ENCODE measurements around the gene IVD.

The IVD gene

GRCh38 chr15:40420071-40420713 lies 14.6 kb downstream of the IVD start:
- no peaks in the 10 kb centered on the region for H3K9me3 ChIP-seq (ENCODE audit: control insufficient read depth in 2 of 2, low read length in 2 of 2)
- peaks cover 9 to 16% of the 10 kb centered on the region in 2 donors for H3K36me3 ChIP-seq (ENCODE audit: control insufficient read depth in 2 of 2, insufficient read depth in 2 of 2, low read length in 2 of 2)
- no peak overlapping the region for H3K9ac ChIP-seq (ENCODE audit: low read length in 2 of 2)
- H3K4me3 ChIP-seq (ENCODE audit: low read length in 2 of 2), result no peak overlapping the region
- H3K4me1 ChIP-seq (ENCODE audit: control insufficient read depth, insufficient read depth, low read length), result peaks cover 20% of the 10 kb centered on the region
- peak overlapping the region; percentile 74 for H3K27ac ChIP-seq (ENCODE audit: low read length)
- H3K27me3 ChIP-seq (ENCODE audit: control insufficient read depth in 1 of 2, insufficient read depth in 2 of 2, low read length in 2 of 2), result no peaks in the 10 kb centered on the region

DNA sequence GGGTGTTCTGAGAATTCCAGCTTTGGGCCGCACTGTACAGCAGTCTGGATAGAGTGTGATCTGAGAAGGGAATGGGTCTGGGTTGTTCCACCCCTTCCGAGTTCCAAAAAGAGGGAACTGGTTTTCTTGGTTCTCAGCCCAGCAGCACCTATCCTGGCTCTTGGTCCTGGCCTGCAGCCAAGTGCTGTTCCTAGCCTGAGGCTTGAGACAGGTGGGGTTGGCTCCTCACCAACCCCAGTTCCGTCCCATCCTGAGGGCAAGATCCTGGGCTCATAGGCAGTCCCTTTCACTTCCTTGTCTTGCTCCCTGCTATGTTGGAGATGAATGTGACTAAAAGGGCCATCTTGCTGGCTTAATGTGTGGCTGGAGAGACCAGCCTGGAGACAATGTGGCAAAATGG lies 15.2 kb downstream of the IVD start:
- Histone ChIP-seq H3K4me3 (ENCODE audit: low read length in 2 of 2) (no peak overlapping the region), H3K9ac (ENCODE audit: low read length in 2 of 2) (peak overlapping the region in 1 of 2 donors; percentile 29)

GRCh38 chr15:40421246-40422157 lies 15.9 kb downstream of the IVD start:
- peaks cover 20% of the 10 kb centered on the region for H3K4me1 ChIP-seq (ENCODE audit: control insufficient read depth, insufficient read depth, low read length)
- peak overlapping the region in 1 of 2 donors; percentile 47 for H3K4me3 ChIP-seq (ENCODE audit: low read length in 2 of 2)
- H3K9ac ChIP-seq (ENCODE audit: low read length in 2 of 2), result peak overlapping the region in 1 of 2 donors; percentile 36
- H3K27me3 ChIP-seq (ENCODE audit: control insufficient read depth in 1 of 2, insufficient read depth in 2 of 2, low read length in 2 of 2), result no peaks in the 10 kb centered on the region
- no peaks in the 10 kb centered on the region for H3K9me3 ChIP-seq (ENCODE audit: control insufficient read depth in 2 of 2, low read length in 2 of 2)
- H3K36me3 ChIP-seq (ENCODE audit: control insufficient read depth in 2 of 2, insufficient read depth in 2 of 2, low read length in 2 of 2), result peaks cover 5 to 8% of the 10 kb centered on the region in 2 donors
- H3K27ac ChIP-seq (ENCODE audit: low read length), result peak overlapping the region; percentile 74

More for the DNA sequence above, 15.2 kb downstream of the IVD start:
- H3K36me3 ChIP-seq (ENCODE audit: control insufficient read depth in 2 of 2, insufficient read depth in 2 of 2, low read length in 2 of 2), result peaks cover 6 to 10% of the 10 kb centered on the region in 2 donors
- peaks cover 20% of the 10 kb centered on the region for H3K4me1 ChIP-seq (ENCODE audit: control insufficient read depth, insufficient read depth, low read length)
- peak overlapping the region; percentile 74 for H3K27ac ChIP-seq (ENCODE audit: low read length)
- H3K9me3 ChIP-seq (ENCODE audit: control insufficient read depth in 2 of 2, low read length in 2 of 2), result no peaks in the 10 kb centered on the region
- no peaks in the 10 kb centered on the region for H3K27me3 ChIP-seq (ENCODE audit: control insufficient read depth in 1 of 2, insufficient read depth in 2 of 2, low read length in 2 of 2)

DNA sequence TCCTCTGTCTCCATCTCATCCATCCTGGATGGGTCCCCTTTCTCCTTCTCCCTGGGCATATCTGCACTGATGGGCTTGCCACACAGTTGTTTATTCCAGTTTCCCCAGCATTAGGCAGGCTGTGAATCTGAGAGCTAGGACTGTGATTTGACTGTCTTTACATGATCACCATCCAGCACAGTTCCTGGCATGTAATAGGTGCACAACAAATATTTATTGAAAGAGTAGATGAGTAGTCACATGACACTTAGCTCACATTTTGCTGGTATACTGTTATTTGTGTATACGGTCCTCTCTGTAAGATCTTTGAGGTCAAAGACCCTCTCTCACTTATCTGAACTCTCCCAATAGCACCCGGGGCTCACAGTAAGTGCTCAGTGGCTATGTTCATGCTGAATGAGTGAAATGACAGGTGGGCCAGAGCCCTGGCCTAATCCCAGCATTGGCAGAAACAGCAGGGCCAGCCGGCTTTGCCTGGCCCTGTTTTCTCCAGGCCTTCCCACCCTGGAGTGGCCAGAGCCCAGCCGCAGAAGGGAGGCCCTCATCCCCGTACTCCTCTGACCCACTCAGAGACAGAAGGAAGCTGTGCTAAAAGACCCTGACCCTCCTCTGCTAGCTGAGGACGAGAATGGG lies 19.0 kb downstream of the IVD start:
- Histone ChIP-seq H3K9me3 (ENCODE audit: control insufficient read depth in 2 of 2, low read length in 2 of 2) (no peaks in the 10 kb centered on the region), H3K27ac (ENCODE audit: low read length) (no peak overlapping the region), H3K27me3 (ENCODE audit: control insufficient read depth in 1 of 2, insufficient read depth in 2 of 2, low read length in 2 of 2) (no peaks in the 10 kb centered on the region), H3K4me3 (ENCODE audit: low read length in 2 of 2) (no peak overlapping the region), H3K4me1 (ENCODE audit: control insufficient read depth, insufficient read depth, low read length) (peaks cover 20% of the 10 kb centered on the region), H3K36me3 (ENCODE audit: control insufficient read depth in 2 of 2, insufficient read depth in 2 of 2, low read length in 2 of 2) (peaks cover 4 to 6% of the 10 kb centered on the region in 2 donors), H3K9ac (ENCODE audit: low read length in 2 of 2) (no peak overlapping the region)

DNA sequence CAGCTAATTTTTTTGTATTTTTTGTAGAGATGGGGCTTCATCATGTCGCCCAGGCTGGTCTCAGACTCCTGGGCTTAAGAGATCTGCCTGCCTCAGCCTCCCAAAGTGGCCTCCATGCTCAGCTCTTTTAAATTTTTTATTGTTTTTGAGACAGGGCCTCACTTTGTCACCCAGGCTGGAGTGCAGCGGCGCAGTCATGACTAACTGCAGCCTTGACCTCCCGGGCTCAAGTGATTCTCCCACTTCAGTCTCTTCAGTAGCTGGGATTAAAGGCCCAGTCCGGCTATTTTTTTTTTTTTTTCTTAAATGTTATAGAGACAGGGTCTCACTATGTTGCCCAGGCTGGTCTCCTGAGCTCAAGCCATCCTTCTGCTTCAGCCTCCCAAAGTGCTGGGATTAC lies 20.1 kb downstream of the IVD start:
- Histone ChIP-seq H3K36me3 (ENCODE audit: control insufficient read depth in 2 of 2, insufficient read depth in 2 of 2, low read length in 2 of 2) (peaks cover 4 to 6% of the 10 kb centered on the region in 2 donors), H3K27me3 (ENCODE audit: control insufficient read depth in 1 of 2, insufficient read depth in 2 of 2, low read length in 2 of 2) (no peaks in the 10 kb centered on the region), H3K4me3 (ENCODE audit: low read length in 2 of 2) (no peak overlapping the region), H3K9ac (ENCODE audit: low read length in 2 of 2) (no peak overlapping the region), H3K9me3 (ENCODE audit: control insufficient read depth in 2 of 2, low read length in 2 of 2) (no peaks in the 10 kb centered on the region), H3K27ac (ENCODE audit: low read length) (no peak overlapping the region), H3K4me1 (ENCODE audit: control insufficient read depth, insufficient read depth, low read length) (peaks cover 12% of the 10 kb centered on the region)

DNA sequence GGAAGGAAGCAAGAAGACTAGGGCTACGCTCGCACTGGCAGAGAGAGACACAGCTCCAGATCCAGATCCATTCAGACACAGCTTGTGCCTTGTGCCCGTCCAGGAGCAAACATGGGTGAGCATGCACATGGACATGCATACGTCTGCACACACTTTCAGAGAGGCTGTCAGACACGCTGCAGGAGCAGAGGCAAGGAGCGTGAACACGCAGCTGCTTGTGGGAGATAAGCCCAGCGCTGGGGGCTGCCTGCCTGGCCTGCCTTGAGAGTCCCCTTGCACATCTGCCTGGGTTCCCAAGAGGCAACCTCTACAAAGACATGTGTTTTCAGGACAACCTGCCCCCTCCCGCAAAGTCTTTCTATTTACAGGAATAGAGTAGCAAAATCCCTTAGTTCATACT lies 21.6 kb downstream of the IVD start:
- H3K4me3 ChIP-seq (ENCODE audit: low read length in 2 of 2), result no peak overlapping the region
- no peaks in the 10 kb centered on the region for H3K4me1 ChIP-seq (ENCODE audit: control insufficient read depth, insufficient read depth, low read length)
- no peak overlapping the region for H3K27ac ChIP-seq (ENCODE audit: low read length)
- no peaks in the 10 kb centered on the region for H3K9me3 ChIP-seq (ENCODE audit: control insufficient read depth in 2 of 2, low read length in 2 of 2)
- H3K27me3 ChIP-seq (ENCODE audit: control insufficient read depth in 1 of 2, insufficient read depth in 2 of 2, low read length in 2 of 2), result no peaks in the 10 kb centered on the region
- H3K36me3 ChIP-seq (ENCODE audit: control insufficient read depth in 2 of 2, insufficient read depth in 2 of 2, low read length in 2 of 2), result peaks cover 4 to 6% of the 10 kb centered on the region in 2 donors
- no peak overlapping the region for H3K9ac ChIP-seq (ENCODE audit: low read length in 2 of 2)

DNA sequence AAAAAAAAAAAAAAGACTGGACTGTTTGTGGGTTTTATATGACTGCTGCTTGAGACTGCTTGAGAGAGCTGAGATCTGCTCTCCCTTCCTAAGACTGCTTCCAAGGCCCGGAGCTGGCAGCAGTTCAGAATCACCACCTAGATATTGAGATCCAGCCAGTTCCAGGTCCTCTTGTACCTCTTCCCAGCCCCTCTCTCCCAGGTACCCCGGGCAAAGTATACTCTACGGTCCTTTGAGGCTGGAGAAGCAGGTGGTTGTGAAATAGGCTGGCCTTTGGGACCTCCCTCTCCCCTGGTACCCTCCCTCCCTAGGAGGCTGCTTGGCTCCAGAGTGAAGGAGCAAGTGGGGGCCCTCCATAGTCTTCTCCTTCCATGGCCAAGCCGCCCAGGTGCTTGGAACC lies 22.6 kb downstream of the IVD start:
- Histone ChIP-seq H3K27ac (ENCODE audit: low read length) (no peak overlapping the region), H3K27me3 (ENCODE audit: control insufficient read depth in 1 of 2, insufficient read depth in 2 of 2, low read length in 2 of 2) (no peaks in the 10 kb centered on the region), H3K9me3 (ENCODE audit: control insufficient read depth in 2 of 2, low read length in 2 of 2) (no peaks in the 10 kb centered on the region), H3K36me3 (ENCODE audit: control insufficient read depth in 2 of 2, insufficient read depth in 2 of 2, low read length in 2 of 2) (peaks cover 4 to 6% of the 10 kb centered on the region in 2 donors), H3K4me1 (ENCODE audit: control insufficient read depth, insufficient read depth, low read length) (no peaks in the 10 kb centered on the region), H3K9ac (ENCODE audit: low read length in 2 of 2) (no peak overlapping the region), H3K4me3 (ENCODE audit: low read length in 2 of 2) (no peak overlapping the region)

GRCh38 chr15:40429068-40429710 lies 23.6 kb downstream of the IVD start:
- Histone ChIP-seq H3K27ac (ENCODE audit: low read length) (no peak overlapping the region), H3K4me3 (ENCODE audit: low read length in 2 of 2) (no peak overlapping the region), H3K9ac (ENCODE audit: low read length in 2 of 2) (no peak overlapping the region), H3K4me1 (ENCODE audit: control insufficient read depth, insufficient read depth, low read length) (no peaks in the 10 kb centered on the region), H3K36me3 (ENCODE audit: control insufficient read depth in 2 of 2, insufficient read depth in 2 of 2, low read length in 2 of 2) (peaks cover 4 to 6% of the 10 kb centered on the region in 2 donors), H3K9me3 (ENCODE audit: control insufficient read depth in 2 of 2, low read length in 2 of 2) (no peaks in the 10 kb centered on the region), H3K27me3 (ENCODE audit: control insufficient read depth in 1 of 2, insufficient read depth in 2 of 2, low read length in 2 of 2) (no peaks in the 10 kb centered on the region)

GRCh38 chr15:40430271-40430805 lies 24.7 kb downstream of the IVD start:
- Histone ChIP-seq H3K4me1 (ENCODE audit: control insufficient read depth, insufficient read depth, low read length) (no peaks in the 10 kb centered on the region), H3K9ac (ENCODE audit: low read length in 2 of 2) (no peak overlapping the region), H3K27ac (ENCODE audit: low read length) (no peak overlapping the region), H3K36me3 (ENCODE audit: control insufficient read depth in 2 of 2, insufficient read depth in 2 of 2, low read length in 2 of 2) (peaks cover 4 to 6% of the 10 kb centered on the region in 2 donors), H3K4me3 (ENCODE audit: low read length in 2 of 2) (no peak overlapping the region), H3K27me3 (ENCODE audit: control insufficient read depth in 1 of 2, insufficient read depth in 2 of 2, low read length in 2 of 2) (peaks cover 0 to 3% of the 10 kb centered on the region in 2 donors), H3K9me3 (ENCODE audit: control insufficient read depth in 2 of 2, low read length in 2 of 2) (no peaks in the 10 kb centered on the region)

DNA sequence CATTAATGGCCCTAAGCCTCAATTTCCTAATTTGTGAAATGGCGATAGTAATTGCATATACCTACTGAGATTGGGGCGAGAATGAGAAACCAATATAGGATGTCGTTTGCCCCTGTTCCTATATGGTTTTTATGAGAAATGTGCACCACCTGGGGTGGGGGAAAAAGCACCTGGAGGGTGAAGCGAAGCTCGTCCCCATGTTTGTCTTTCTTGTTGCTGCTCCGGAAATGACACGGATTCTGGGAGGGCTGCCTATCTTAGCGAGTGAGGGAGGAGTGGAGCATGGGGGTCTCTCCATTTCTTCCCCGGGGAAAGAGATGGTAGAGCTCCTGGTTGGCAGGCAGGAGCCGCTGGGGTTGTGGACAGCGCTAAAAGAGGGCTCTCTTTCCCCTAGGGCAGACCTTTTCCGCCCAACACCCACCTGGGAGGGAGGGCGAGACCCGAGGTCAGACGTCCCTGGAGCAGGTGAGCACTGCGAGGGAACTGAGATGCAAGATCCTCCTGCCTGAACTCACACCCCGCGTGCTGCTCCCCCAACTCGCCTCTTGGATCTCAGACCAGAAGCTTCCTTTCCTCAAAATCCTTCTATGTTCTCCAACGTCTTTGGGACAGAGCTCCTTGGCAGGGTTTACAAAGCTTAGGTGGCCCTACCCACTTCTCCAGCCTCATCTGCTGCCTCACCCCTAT lies 29.6 kb downstream of the IVD start:
- H3K9ac ChIP-seq (ENCODE audit: low read length in 2 of 2), result peak overlapping the region in 1 of 2 donors; percentile 36
- peaks cover 6 to 13% of the 10 kb centered on the region in 2 donors for H3K27me3 ChIP-seq (ENCODE audit: control insufficient read depth in 1 of 2, insufficient read depth in 2 of 2, low read length in 2 of 2)
- H3K9me3 ChIP-seq (ENCODE audit: control insufficient read depth in 2 of 2, low read length in 2 of 2), result no peaks in the 10 kb centered on the region
- H3K4me1 ChIP-seq (ENCODE audit: control insufficient read depth, insufficient read depth, low read length), result peaks cover 26% of the 10 kb centered on the region
- H3K27ac ChIP-seq (ENCODE audit: low read length), result no peak overlapping the region
- H3K36me3 ChIP-seq (ENCODE audit: control insufficient read depth in 2 of 2, insufficient read depth in 2 of 2, low read length in 2 of 2), result no peaks in the 10 kb centered on the region
- H3K4me3 ChIP-seq (ENCODE audit: low read length in 2 of 2), result no peak overlapping the region

Data from stomach smooth muscle (tissue), 2 donors.